Effector CD4-positive, alpha-beta T cell (primary cell): Measurements from ENCODE around the gene RAB3IL1.

Source experiments
- DNase-seq: peaks from one replicate; pipeline ENCODE4 v3.0.0-alpha.2; 2020

The RAB3IL1 gene

DNA sequence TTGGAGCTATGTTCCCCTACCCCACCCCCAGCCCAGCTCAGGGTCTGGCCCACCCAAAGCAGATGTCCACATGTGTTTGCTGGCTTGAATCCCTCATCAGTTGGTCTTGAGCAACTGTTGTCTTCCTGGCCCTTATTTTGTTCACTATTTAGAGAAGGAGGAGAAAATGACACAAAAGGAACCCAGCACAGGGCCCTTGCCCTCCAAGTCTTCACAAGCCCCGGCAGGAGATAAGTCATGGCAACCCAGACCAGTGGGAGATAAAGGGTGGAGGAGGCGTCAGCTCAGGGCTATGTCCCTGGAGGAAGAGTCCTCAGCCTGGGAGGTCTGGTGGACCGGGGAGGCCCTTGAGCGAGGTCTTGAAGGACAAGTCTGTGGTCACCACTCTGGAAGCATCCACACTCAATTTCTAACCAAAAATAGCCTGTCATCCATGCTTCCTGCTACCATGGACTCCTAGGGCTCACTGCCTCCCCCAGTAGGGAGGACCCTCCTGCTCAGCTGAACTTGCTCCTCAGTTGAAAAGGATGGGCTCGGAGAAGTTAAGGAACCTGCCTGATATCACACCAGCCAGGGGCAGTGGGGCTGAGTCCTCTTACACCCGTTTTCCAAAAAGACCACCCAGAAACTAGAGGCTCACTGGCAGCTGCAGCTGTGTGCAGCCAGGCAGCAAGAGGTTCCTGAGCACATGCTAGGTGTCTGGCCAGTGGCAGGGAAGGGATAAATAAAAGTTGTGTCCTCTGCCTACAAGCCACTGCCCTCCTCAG, 1.8 kb upstream of the RAB3IL1 start:
- DNase-seq, result no peak

- DNase-seq, result no peak
Measured at GRCh38 chr11:61918251-61918937, 1.0 kb upstream of the RAB3IL1 start.

- no peak for DNase-seq
Measured at GRCh38 chr11:61916737-61917333, 531 bp downstream of the RAB3IL1 start.

DNA sequence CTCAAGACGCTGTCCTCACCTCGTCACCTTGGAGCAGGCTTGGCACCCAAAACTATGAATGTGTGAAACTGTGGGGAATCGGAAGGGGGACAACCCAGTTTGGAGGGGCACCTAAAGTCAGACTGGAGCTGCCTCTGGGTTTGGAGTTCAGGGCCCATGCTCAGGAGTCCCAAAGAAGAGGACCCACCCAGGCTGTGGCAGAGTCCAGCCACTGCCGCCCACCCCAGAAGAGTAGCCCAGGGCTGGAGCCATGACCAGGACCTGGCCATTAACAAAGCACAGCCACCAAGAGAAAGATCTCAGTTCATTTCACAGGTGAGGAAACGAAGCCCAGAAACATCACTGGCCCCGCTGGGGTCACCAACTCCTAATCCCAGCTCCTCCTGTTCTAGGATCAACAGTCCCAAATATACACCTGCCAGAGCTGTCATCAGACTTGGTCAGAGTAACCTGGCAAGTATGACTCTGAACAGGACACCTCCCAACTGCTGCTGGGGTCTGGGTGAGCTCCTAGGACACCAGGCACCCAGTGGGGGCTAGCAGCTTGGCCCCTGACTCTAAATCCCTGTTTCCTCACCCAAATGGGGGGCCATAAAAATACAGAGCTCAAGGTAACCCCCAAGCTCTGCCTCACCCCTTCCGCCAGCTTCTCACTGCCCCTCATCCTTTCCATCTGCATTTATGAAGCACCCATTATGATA, 2.7 kb downstream of the RAB3IL1 start:
- DNase-seq, result no peak

GRCh38 chr11:61913699-61914395, 3.5 kb downstream of the RAB3IL1 start:
- DNase-seq, result no peak

DNA sequence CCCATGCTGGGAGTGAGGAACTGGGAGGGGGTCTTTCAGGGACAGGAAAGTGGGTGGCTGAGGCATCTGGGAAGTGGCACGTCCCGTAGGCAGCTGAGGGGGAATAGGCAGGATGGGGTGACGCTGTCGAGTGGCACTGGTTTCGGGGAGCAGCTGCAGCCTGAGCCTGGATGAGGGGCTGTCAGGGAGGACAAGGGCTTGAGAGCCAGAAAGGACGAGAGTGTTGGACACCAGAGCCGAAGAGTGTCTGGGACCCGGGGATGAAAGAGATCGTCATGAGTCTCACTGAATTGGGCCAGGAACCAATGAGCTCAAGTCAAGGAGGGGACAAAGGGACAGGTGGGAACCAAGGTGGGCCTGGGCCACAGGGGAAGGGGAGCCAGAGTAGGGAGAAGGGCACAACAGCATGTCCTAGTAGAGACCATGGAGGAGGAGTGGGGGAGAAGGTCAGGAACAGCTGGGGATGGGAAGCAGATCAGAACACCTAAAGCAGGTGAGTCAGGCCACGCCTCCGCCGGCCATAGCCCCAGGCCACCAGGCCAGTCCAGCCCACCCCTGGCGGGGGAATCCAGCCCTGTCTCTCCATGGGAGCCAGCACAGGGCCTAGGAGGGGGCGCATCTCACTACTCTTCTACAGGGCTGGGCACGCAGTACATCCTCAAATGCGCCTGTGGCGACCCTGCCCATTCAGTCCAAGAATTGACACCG, 4.2 kb downstream of the RAB3IL1 start:
- no peak for DNase-seq

DNA sequence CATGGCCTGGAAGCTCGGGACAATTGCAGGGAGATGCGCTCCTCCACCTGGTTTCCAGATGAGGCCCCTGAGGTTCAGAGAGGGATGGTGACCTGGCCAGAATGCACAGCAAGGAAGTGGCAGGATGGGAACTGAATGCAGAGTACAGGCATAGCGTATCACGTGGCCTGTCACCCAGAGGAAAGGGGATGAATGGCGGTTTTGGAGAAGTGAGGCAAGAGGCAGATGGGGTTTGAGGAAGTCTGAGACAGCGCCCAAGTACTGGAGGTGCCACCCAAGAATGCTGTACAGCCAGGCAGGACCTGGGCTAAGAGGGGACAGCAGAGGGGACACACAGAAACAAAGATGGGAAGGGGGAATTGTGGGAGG, 4.9 kb downstream of the RAB3IL1 start:
- DNase-seq, result no peak

DNA sequence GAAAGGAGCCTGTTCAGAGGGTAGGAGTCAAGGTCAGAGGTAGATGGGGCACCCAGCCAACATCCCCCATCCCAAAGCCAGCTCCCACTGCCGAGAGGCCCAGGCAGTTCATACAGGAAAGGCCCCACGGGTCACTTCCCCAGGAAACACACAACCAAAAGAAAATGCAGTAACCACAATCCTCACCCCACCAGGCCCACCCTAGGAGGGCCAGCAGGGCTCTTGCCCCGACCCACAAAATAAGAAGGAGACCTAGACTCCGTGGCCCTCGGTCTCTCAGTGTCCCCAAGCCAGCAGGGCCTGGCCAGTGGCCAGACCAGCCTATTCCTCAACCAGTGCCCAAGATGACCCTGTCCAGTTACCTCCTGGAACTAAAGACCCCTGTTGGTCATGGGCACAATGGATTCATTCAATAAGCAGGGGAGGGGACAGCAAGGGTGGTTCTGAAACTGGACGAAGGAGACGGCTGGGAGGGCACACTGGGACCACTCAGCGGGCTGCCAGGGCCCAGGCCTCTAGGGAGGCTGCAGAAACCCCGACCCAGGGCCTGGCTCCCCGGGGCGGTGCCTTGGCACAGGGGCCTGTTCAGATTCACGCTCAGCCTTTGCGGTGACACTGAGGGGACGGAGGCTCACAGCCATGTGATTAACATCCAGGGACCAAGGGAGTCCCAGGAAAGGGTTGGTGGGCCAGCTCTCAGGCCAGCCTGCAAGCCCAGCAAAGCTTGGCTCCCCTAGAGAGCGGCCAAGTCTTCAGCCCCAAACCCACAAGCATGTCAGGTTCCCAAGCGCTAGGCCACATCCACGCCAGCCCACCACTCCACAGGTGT, 5.5 kb downstream of the RAB3IL1 start:
- DNase-seq, result no peak

DNA sequence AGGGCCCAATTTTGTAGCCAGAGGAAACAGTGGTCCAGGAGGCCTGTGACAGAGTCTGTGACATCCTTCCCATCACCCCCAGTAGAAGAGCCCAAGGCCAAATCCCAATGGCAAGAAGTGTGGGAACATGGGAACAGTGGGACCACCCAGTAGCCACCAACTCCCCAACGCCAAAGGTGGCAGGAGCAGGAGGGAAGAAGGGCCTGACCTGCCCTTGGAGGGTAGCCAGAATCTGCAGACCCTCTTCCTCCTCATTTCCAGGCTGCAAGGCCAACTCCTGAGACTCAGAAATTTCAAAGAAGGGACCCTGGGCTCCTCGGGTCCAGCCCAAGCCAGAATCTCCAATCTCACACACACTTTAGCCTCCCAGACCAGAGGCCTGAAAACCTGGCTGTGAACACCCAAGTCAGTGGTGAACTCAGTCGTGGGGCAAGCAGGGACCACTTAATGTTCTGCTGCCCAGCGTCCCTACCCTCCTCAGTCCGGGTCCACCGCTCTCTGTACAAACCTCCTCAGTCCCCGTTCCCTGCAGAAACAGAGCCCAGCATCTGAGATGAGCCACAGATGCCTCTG, 6.2 kb downstream of the RAB3IL1 start:
- no peak for DNase-seq

- no peak for DNase-seq
Measured at GRCh38 chr11:61910187-61911127, 6.9 kb downstream of the RAB3IL1 start.

- no peak for DNase-seq
Measured at GRCh38 chr11:61908730-61909316, 8.5 kb downstream of the RAB3IL1 start.

DNA sequence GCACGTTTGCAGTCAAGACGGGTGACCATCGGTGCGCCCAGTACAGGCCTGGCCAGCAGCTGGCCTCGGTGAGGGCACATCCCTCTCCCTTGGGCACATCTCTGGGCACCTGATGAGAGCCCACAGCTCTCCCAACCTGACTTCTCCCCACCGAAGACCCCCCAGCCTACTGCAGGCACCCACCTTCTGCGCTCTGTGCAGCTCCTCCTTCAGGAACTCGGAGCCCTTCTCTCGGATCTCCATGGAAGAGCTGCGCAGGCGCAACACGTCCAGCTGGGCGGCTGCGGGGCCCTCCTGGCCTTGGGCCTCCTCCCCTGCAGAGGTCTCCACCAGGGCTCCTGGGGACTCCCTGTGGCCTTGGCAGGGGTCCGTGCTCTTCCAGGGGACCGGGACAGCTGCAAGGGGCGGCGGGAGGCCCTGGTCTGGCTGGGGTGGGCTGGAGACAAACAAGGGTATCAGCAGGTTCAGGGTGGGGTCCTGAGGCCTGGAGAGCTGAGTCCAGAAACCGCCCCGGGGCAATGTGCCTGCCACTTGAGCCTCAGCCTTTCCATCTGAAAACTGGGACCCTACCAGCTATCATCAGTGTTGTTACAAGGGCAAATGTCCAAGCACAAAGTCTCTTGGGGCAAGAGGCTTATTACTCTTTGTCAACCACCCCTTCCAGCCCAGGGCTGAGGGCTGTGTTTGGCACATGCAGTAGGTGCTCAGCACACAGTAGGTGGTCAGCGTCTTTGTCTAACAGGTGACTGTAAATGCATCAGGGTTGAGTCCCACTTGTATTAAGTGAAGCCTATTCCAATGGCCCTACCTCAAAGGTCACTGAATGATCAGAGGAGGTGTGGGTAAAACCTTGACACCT, 9.3 kb downstream of the RAB3IL1 start:
- no peak for DNase-seq

GRCh38 chr11:61907282-61907681, 10.1 kb downstream of the RAB3IL1 start:
- DNase-seq, result no peak

GRCh38 chr11:61906522-61906909, 10.8 kb downstream of the RAB3IL1 start:
- no peak for DNase-seq

DNA sequence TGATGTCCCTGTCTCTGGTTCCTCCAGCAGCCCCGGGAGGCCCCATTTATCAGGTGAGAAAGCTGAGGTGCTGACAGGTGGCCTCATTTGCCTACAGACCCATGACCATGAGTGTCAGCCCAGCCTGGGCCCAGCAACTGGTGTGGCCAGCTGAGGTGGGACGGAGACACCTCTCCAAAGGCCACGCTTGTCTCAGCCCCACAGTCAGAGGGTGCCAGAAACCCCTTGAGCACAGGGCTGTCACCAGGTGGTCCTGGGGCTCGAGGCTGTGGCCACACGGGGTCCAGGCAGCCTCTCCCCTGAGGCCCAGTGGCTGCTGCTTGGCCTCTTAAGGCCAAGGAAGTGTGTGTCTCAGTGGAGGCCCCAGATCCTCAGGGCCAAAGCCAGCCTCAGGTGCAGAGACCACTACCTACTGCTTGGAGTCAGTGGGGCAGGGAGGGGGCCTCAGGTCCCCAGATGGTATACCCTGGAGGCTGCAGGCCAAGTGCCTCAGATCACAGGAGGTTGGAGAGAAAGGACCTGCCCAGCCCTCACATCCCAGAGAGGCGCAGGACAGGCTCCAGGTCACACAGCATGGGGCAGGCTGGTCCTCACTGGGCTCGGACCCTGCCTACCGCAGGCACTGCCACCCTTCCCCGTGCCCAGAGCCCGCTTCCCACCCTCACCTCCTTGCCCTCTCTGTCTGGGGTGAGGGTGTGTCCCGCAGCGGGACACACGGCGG, 11.4 kb downstream of the RAB3IL1 start:
- no peak for DNase-seq

DNA sequence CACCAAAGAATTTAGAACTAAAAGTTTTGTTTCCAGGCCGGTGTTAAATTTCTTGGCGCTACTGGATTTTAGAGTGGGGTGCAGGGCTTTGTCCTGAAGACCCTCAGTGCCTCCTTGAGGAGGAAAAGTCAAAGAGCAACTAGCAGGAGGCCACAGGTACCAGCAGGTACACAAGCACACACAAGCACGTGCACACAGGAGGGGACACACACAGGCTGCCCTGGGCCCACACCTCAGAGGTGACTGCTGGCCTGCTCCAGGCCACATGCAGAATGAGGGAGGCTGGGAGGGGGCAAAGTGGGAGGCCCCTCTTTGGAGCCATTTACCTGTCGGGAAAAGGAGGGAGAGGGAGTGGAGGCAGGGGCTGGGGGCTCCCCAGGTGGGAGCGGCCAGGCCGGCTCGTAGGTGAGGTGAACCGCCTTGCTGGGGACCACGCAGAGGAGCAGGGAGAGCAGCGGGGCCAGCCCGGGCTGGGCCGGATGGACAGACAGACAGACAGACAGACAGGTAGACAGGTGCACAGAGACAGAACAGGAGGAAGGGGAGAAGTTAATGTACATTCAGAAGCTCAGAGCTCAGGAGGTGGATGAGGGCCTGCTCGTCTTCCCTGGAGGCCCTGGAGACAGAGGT, 12.2 kb downstream of the RAB3IL1 start:
- no peak for DNase-seq

GRCh38 chr11:61904539-61905048, 12.8 kb downstream of the RAB3IL1 start:
- no peak for DNase-seq
